Erythroblast (primary cell): ENCODE measurements around the gene H2BK1.

ENCODE experiments used
- DNase-seq, 2 experiments: peaks; one replicate each; lab custom pipeline; 2025; lab: John Stamatoyannopoulos, UW
- GATA1 ChIP-seq: IDR thresholded peaks from 2 replicates; pipeline ENCODE4 v1.6.1; 2011; ENCODE audit warnings: low read depth, mild to moderate bottlenecking, control low read depth, low read length, moderate library complexity
- POLR2A ChIP-seq: IDR thresholded peaks from 2 replicates; pipeline ENCODE4 v1.6.1; 2011; ENCODE audit warnings: mild to moderate bottlenecking, low read length

The H2BK1 gene

GRCh38 chr7:151166629-151167196, 43.6 kb downstream of the H2BK1 start:
- TF ChIP-seq POLR2A (no peak), GATA1 (no peak)
- no peak for DNase-seq

- DNase-seq, result no peak
- TF ChIP-seq GATA1 (no peak), POLR2A (no peak)
These were observed 48.5 kb downstream of the H2BK1 start for GRCh38 chr7:151161757-151162156.
